ENCODE results near the gene TRIM48.
"Not testable (repeated sequence)": the region's sequence is repeated elsewhere in the genome, so short reads cannot be mapped to it uniquely, and the experiment has no call there.

Gene TRIM48, protein sequence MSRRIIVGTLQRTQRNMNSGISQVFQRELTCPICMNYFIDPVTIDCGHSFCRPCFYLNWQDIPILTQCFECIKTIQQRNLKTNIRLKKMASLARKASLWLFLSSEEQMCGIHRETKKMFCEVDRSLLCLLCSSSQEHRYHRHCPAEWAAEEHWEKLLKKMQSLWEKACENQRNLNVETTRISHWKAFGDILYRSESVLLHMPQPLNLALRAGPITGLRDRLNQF

GRCh38 chr11:55261855-55262254 lies at the start of gene TRIM48:
Gene TRIM48 (plus strand): TSS chr11:55262155. CDS start chr11:55262268, 113 bp downstream.
- DNase-seq (ENCODE audit: low read depth in 2 of 2), result not testable (repeated sequence)

- DNase-seq (ENCODE audit: low read depth in 2 of 2), result not testable (repeated sequence)
Measured at GRCh38 chr11:55238316-55238715, 23.6 kb upstream of the TRIM48 start.

GRCh38 chr11:55263081-55263480 lies 1.1 kb downstream of the TRIM48 start:
- DNase-seq (ENCODE audit: low read depth in 2 of 2), result no peak

Data from stimulated activated CD4-positive, alpha-beta T cell treated with anti-CD3 and anti-CD28 coated beads, Interleukin-15, amount 100 ng/mL, for 48 hours (primary cell).